A549 (cell line): ENCODE results near the gene SH2D4B. TPM values are rescaled to one million over a fixed set of nuclear protein-coding genes. Genes with fewer than 3 reads are reported as not detected.

ENCODE experiments used
- ATAC-seq, 2 experiments: fragments of 200-7000 bp in 1 of 2; fragments of >200 bp in 1 of 2; cut with Nextera tagmentation in 1 of 2; cut with Tn5 transposase in 1 of 2; 3 replicates each; pipeline versions ENCODE4 v1.8.0 to v1.9.1; 2018 to 2020; ENCODE audit warnings: mild to moderate bottlenecking in 1 of 2, moderate library complexity in 1 of 2
- CTCF ChIA-PET: fragments of 300-600 bp; sonication (Branson Sonifier 250); formaldehyde crosslinking; extraction: SDS; loops from one replicate; lab custom pipeline; 2021; ENCODE audit warnings: antibody characterized with exemption, inconsistent platforms; lab: Yijun Ruan, JAX
- POLR2A ChIA-PET: fragments of 350-600 bp; formaldehyde crosslinking; extraction: SDS; loops from one replicate; lab custom pipeline; 2021; ENCODE audit warnings: antibody characterized with exemption, inconsistent platforms; lab: Yijun Ruan, JAX
- DNase-seq, 2 experiments: peaks; one replicate each; pipeline versions ENCODE4 v3.0.0 to v3.0.0-alpha.2; 2011 to 2016; ENCODE audit warnings: low read depth in 1 of 2, low spot score in 1 of 2
- FAIRE-seq: peaks from 2 replicates; lab custom pipeline; 2011; peaks lifted over from hg19 to GRCh38; lab: Jason Lieb, UNC
- H3K27ac ChIP-seq, 2 experiments: fragments of >200 bp; sonication (Bioruptor Twin); formaldehyde crosslinking; 3 replicates each; pipeline ENCODE4 v1.5.1; 2016 to 2017
- H3K4me1 ChIP-seq: fragments of >200 bp; sonication (Bioruptor Twin); formaldehyde crosslinking; 3 replicates; pipeline ENCODE4 v1.6.1; 2016
- H3K4me2 ChIP-seq: fragments of >200 bp; sonication (Bioruptor Twin); formaldehyde crosslinking; 3 replicates; pipeline ENCODE4 v1.6.1; 2016
- H3K4me3 ChIP-seq: fragments of >200 bp; sonication (Bioruptor Twin); formaldehyde crosslinking; 3 replicates; pipeline ENCODE4 v1.5.1; 2016
- H3K9me3 ChIP-seq: fragments of >200 bp; sonication (Bioruptor Twin); formaldehyde crosslinking; 3 replicates; pipeline ENCODE4 v1.6.1; 2016
- CBX2 ChIP-seq: fragments of 200-600 bp; sonication (generic); IDR thresholded peaks from 2 replicates; pipeline ENCODE4 v1.6.1; 2016; ENCODE audit warnings: low read depth, mild to moderate bottlenecking, borderline replicate concordance
- CBX8 ChIP-seq: fragments of 200-600 bp; sonication (generic); IDR thresholded peaks from 2 replicates; pipeline ENCODE4 v1.6.1; 2016
- CEBPB ChIP-seq, 2 experiments: fragments of >200 bp in 1 of 2; sonication (Bioruptor Twin) in 1 of 2; formaldehyde crosslinking in 1 of 2; IDR thresholded peaks; 2 replicates each; pipeline ENCODE4 v1.6.1; 2012 to 2016
- CHD4 ChIP-seq: fragments of 200-600 bp; sonication (generic); IDR thresholded peaks from 2 replicates; pipeline ENCODE4 v1.6.1; 2016; ENCODE audit warnings: antibody characterized with exemption, mild to moderate bottlenecking, borderline replicate concordance
- EHMT2 ChIP-seq: fragments of 200-600 bp; sonication (generic); IDR thresholded peaks from 2 replicates; pipeline ENCODE4 v1.6.1; 2016; ENCODE audit warnings: antibody characterized with exemption, low read depth, mild to moderate bottlenecking, moderate library complexity
- FOSB ChIP-seq: fragments of 250-450 bp; sonication (Bioruptor Pico); IDR thresholded peaks from 2 replicates; pipeline ENCODE4 v1.5.0; 2020; ENCODE audit warnings: mild to moderate bottlenecking, moderate library complexity
- FOSL2 ChIP-seq, 2 experiments: fragments of 450-650 bp in 1 of 2; fragments of >200 bp in 1 of 2; sonication (Bioruptor Twin) in 1 of 2; formaldehyde crosslinking; IDR thresholded peaks; 2 replicates each; pipeline versions ENCODE4 v1.5.0 to v1.6.1; 2016 to 2020; ENCODE audit warnings: mild to moderate bottlenecking in 1 of 2, moderate library complexity in 1 of 2
- GATA3 ChIP-seq: IDR thresholded peaks from 2 replicates; pipeline ENCODE4 v1.6.1; 2012; ENCODE audit warnings: borderline replicate concordance
- HOXA7 ChIP-seq: fragments of 250-450 bp; sonication (Bioruptor Pico); IDR thresholded peaks from 2 replicates; pipeline ENCODE4 v1.5.0; 2020; ENCODE audit warnings: mild to moderate bottlenecking, moderate library complexity
- HOXB13 ChIP-seq: fragments of 250-450 bp; sonication (Bioruptor Pico); IDR thresholded peaks from 2 replicates; pipeline ENCODE4 v1.5.0; 2020; ENCODE audit warnings: low read depth, mild to moderate bottlenecking, moderate library complexity
- JUN ChIP-seq, 2 experiments: fragments of >200 bp; sonication (Bioruptor Twin); formaldehyde crosslinking; IDR thresholded peaks; 2 replicates in 1 of 2; 3 replicates in 1 of 2; pipeline ENCODE4 v1.6.1; 2016 to 2017
- MYC ChIP-seq: IDR thresholded peaks from 2 replicates; pipeline ENCODE4 v1.6.1; 2012; ENCODE audit warnings: mild to moderate bottlenecking, inconsistent platforms, low read length, improper control_type of control experiment, borderline replicate concordance
- NPAS2 ChIP-seq: fragments of 250-450 bp; sonication (Bioruptor Pico); IDR thresholded peaks from 2 replicates; pipeline ENCODE4 v1.8.0; 2022; ENCODE audit warnings: mild to moderate bottlenecking, moderate library complexity, borderline replicate concordance
- RARB ChIP-seq: fragments of 250-450 bp; sonication (Bioruptor Pico); IDR thresholded peaks from 2 replicates; pipeline ENCODE4 v1.8.0; 2021; ENCODE audit warnings: mild to moderate bottlenecking, moderate library complexity
- RCOR1 ChIP-seq: fragments of 150-350 bp; IDR thresholded peaks from 2 replicates; pipeline ENCODE4 v1.6.1; 2014; ENCODE audit warnings: antibody characterized with exemption, low read length, low read depth
- SMC3 ChIP-seq: fragments of >200 bp; sonication (Bioruptor Twin); formaldehyde crosslinking; IDR thresholded peaks from 3 replicates; pipeline ENCODE4 v1.6.1; 2018; ENCODE audit warnings: inconsistent platforms
- SREBF2 ChIP-seq: fragments of 450-650 bp; IDR thresholded peaks from 2 replicates; pipeline ENCODE4 v1.6.1; 2014; ENCODE audit warnings: mild to moderate bottlenecking, moderate library complexity
- TFCP2L1 ChIP-seq: fragments of 250-450 bp; sonication (Bioruptor Pico); IDR thresholded peaks from 2 replicates; pipeline ENCODE4 v1.5.0; 2021; ENCODE audit warnings: mild to moderate bottlenecking
- TP53 ChIP-seq: fragments of 250-450 bp; sonication (Bioruptor Pico); IDR thresholded peaks from 2 replicates; pipeline ENCODE4 v1.5.0; 2021; ENCODE audit warnings: mild to moderate bottlenecking, moderate library complexity
- ZC3H11A ChIP-seq: fragments of 450-650 bp; IDR thresholded peaks from 2 replicates; pipeline ENCODE4 v1.6.1; 2014; ENCODE audit warnings: antibody characterized with exemption, mild to moderate bottlenecking
- WGBS: methylation state at CpG from one replicate; pipeline ENCODE4 v1.1.6; 2017; ENCODE audit errors: missing lambda C conversion rate; 5-methylcytosine and 5-hydroxymethylcytosine counted together
- polyA plus RNA-seq, 4 experiments: library from polyadenylated mRNA; depleted of rRNA in 3 of 4; stranded (reverse); fragments of >200 nt; fragmentation: RNase III in 1 of 4; extraction: RNeasy Plus Mini Kit Qiagen cat#74134 plus additional on column Dnase treatment in 1 of 4; gene quantifications; 2 replicates in 3 of 4; 3 replicates in 1 of 4; pipeline ENCODE4 v1.2.3, GENCODE V29; 2011 to 2017
- TF ChIP-seq, protein P1 (sequence below): fragments of 450-650 bp; IDR thresholded peaks from 2 replicates; pipeline ENCODE4 v1.6.1; 2014; ENCODE audit warnings: antibody characterized with exemption
- TF ChIP-seq, protein P2 (sequence below): fragments of 150-350 bp; IDR thresholded peaks from 2 replicates; pipeline ENCODE4 v1.6.1; 2014; ENCODE audit warnings: low read depth, mild to moderate bottlenecking, low read length
- TF ChIP-seq, protein P3 (sequence below): fragments of >200 bp; sonication (Bioruptor Twin); formaldehyde crosslinking; IDR thresholded peaks from 3 replicates; pipeline ENCODE4 v1.6.1; 2016
- TF ChIP-seq, protein P4 (sequence below): fragments of 250-450 bp; sonication (Bioruptor Pico); IDR thresholded peaks from 2 replicates; pipeline ENCODE4 v1.5.0; 2020; ENCODE audit warnings: low read depth, mild to moderate bottlenecking, moderate library complexity

Gene SH2D4B
- polyA plus RNA-seq, 2 of the 4 experiments (the other 2 are of a cell fraction) = 0.01 to 0.12 TPM

DNA sequence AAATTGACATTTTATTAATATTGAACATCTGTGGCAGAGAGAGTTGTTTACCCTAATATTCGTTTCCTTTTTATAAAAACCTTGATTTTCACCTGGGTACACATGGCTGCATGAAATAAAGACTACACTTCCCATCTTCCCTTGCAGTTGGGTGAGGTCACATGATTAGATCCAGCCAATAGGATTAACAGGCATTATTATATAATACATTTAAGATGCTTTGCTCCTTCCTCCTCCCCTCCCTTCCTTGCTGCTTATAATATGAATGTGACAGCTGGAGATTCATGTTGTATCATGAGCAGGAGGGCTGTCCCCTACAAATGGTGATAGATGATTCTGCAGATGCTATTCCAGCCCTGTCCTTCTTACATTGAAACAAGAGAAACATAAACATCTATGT, 146.6 kb downstream of the SH2D4B start:
- FAIRE-seq = no peak
- ATAC-seq = peak in 1 of 2 experiments; percentile 69; a peak in 3 of 6 replicates
- TF ChIP-seq SMC3 = no peak
- TF ChIP-seq CBX2 = no peak
- TF ChIP-seq, protein P1, sequence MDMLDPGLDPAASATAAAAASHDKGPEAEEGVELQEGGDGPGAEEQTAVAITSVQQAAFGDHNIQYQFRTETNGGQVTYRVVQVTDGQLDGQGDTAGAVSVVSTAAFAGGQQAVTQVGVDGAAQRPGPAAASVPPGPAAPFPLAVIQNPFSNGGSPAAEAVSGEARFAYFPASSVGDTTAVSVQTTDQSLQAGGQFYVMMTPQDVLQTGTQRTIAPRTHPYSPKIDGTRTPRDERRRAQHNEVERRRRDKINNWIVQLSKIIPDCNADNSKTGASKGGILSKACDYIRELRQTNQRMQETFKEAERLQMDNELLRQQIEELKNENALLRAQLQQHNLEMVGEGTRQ = 0 out of 2 replicates have a peak, but pooled peaks have one; percentile 39
- TF ChIP-seq SREBF2 = no peak
- TF ChIP-seq MYC = no peak

DNA sequence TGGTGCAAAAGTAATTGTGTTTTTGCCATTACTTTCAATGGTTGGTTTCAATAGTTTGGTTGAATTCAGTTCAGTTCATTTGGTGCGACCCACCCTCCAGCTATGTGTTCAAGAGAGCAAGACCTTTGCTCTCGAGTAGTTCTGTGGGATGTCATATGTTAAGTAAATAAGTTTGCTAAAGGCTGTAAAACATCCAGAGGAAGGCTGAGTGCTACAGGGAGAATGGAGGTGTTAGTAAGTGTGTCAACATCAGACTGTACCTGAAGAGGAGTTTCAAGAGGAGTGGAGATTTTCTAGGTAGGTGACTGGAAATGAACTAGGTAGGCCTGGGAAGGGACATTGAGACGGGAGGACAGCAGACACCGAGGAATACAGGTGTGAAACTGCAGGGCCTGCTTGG, 147.7 kb downstream of the SH2D4B start:
- DNase-seq = no peak
- Histone ChIP-seq H3K27ac (no peak overlapping the region), H3K4me1 (no peaks in the 10 kb centered on the region), H3K4me2 (no peak overlapping the region), H3K9me3 (no peaks in the 10 kb centered on the region), H3K4me3 (no peak overlapping the region)
- ChIA-PET POLR2A (no interaction called here), CTCF (interaction anchor here (1.0 to 1.5 kb wide), 4 partner anchors 14 to 241 kb away, joined by 3 to 7 read pairs (median 6); no protein-coding TSS in a partner anchor)
- FAIRE-seq = no peak
- TF ChIP-seq FOSL2 (IDR thresholded peaks at IDR 0.05) (no peak), FOSL2 (CRISPR knock-in tag; IDR thresholded peaks at IDR 0.05) (no peak), CBX8 (no peak), HOXB13 (no peak), CEBPB (IDR thresholded peaks at IDR 0.05) (no peak), FOSB (CRISPR knock-in tag) (no peak)
- TF ChIP-seq, protein P2, sequence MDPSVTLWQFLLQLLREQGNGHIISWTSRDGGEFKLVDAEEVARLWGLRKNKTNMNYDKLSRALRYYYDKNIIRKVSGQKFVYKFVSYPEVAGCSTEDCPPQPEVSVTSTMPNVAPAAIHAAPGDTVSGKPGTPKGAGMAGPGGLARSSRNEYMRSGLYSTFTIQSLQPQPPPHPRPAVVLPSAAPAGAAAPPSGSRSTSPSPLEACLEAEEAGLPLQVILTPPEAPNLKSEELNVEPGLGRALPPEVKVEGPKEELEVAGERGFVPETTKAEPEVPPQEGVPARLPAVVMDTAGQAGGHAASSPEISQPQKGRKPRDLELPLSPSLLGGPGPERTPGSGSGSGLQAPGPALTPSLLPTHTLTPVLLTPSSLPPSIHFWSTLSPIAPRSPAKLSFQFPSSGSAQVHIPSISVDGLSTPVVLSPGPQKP = no peak
- TF ChIP-seq, protein P1 = no peak
- TF ChIP-seq, protein P3, sequence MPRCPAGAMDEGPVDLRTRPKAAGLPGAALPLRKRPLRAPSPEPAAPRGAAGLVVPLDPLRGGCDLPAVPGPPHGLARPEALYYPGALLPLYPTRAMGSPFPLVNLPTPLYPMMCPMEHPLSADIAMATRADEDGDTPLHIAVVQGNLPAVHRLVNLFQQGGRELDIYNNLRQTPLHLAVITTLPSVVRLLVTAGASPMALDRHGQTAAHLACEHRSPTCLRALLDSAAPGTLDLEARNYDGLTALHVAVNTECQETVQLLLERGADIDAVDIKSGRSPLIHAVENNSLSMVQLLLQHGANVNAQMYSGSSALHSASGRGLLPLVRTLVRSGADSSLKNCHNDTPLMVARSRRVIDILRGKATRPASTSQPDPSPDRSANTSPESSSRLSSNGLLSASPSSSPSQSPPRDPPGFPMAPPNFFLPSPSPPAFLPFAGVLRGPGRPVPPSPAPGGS = no peak
- TF ChIP-seq, protein P4, sequence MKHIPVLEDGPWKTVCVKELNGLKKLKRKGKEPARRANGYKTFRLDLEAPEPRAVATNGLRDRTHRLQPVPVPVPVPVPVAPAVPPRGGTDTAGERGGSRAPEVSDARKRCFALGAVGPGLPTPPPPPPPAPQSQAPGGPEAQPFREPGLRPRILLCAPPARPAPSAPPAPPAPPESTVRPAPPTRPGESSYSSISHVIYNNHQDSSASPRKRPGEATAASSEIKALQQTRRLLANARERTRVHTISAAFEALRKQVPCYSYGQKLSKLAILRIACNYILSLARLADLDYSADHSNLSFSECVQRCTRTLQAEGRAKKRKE (CRISPR knock-in tag) = no peak
- WGBS = 8% methylated on average over 4 of the region's 4 CpGs
- no peak for ATAC-seq

More for the DNA sequence above, 146.6 kb downstream of the SH2D4B start:
- no peaks in the 10 kb centered on the region for H3K9me3 ChIP-seq
- DNase-seq = peak; percentile 21 to 48
- WGBS = 3% methylated on average over 1 of the region's 1 CpG
- no peaks in the 10 kb centered on the region for H3K4me1 ChIP-seq
- no peak overlapping the region for H3K4me3 ChIP-seq
- H3K27ac ChIP-seq = no peak overlapping the region
- no peak overlapping the region for H3K4me2 ChIP-seq
- ChIA-PET POLR2A (no interaction called here), CTCF (interaction anchor here (1.1 to 1.5 kb wide), 4 partner anchors 14 to 240 kb away, joined by 3 to 7 read pairs (median 6); no protein-coding TSS in a partner anchor)

DNA sequence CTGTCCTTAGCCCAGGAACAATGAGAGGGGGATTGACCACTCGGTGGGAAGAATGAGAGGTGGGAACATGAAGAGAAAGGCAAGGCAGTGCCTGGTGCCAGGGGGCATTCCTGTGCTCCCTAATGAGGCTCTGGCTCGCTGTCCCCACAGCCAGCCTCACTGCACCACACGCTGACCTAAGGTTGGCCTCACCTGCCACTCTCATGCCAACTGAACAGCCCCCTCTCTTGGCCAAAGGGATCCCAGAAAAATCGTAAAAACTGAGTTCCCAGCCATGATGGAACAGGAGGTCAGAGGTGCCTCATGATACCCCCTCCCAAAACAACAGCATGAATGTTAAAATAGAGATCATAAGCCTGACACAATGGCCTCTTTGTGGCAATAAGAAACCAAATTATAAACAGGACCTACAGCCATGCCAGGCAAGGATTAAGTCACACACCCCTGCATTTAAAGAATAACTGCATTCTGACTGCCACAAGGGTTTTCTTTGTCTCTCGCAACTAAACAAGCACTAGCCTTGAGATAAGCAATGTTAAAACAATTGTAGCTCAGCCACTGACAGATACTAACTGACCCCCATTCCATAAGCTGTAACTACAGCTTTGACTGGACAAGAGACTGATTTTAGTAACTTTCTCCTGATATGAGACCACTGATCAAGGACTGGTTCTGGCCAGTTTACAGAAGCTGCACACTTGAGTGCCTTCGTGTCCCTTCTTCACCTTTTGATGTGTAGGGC, 149.2 kb downstream of the SH2D4B start:
- Histone ChIP-seq H3K4me1 (no peaks in the 10 kb centered on the region), H3K4me3 (no peak overlapping the region), H3K27ac (no peak overlapping the region), H3K9me3 (no peaks in the 10 kb centered on the region), H3K4me2 (no peak overlapping the region)
- WGBS = 23% methylated on average over 6 of the region's 6 CpGs
- DNase-seq (no peak), ATAC-seq (no peak), FAIRE-seq (no peak)
- ChIA-PET CTCF (interaction anchor here (0.9 to 1.0 kb wide), 3 partner anchors 14 to 25 kb away, joined by 3 to 6 read pairs (median 3); no protein-coding TSS in a partner anchor), POLR2A (no interaction called here)
- no peak for TF ChIP-seq EHMT2
- TF ChIP-seq, protein P3 = no peak
- no peak for TF ChIP-seq NPAS2 (CRISPR knock-in tag)
- no peak for TF ChIP-seq GATA3
- TF ChIP-seq HOXA7 (CRISPR knock-in tag) = no peak
- TF ChIP-seq CEBPB (IDR thresholded peaks at IDR 0.05) = no peak
- no peak for TF ChIP-seq JUN (IDR thresholded peaks at IDR 0.05)
- TF ChIP-seq RARB (CRISPR knock-in tag) = no peak
- no peak for TF ChIP-seq TFCP2L1
- no peak for TF ChIP-seq ZC3H11A
- no peak for TF ChIP-seq MYC
- no peak for TF ChIP-seq TP53 (CRISPR knock-in tag)
- TF ChIP-seq CHD4 = no peak
- TF ChIP-seq RCOR1 = no peak
